ENCODE data around the gene TNFRSF13B.
"Not testable (repeated sequence)": the region's sequence is repeated elsewhere in the genome, so short reads cannot be mapped to it uniquely, and the experiment has no call there.

The TNFRSF13B gene

GRCh38 chr17:17001076-17001777 lies 29.3 kb upstream of the TNFRSF13B start:
- TF ChIP-seq, protein P1, sequence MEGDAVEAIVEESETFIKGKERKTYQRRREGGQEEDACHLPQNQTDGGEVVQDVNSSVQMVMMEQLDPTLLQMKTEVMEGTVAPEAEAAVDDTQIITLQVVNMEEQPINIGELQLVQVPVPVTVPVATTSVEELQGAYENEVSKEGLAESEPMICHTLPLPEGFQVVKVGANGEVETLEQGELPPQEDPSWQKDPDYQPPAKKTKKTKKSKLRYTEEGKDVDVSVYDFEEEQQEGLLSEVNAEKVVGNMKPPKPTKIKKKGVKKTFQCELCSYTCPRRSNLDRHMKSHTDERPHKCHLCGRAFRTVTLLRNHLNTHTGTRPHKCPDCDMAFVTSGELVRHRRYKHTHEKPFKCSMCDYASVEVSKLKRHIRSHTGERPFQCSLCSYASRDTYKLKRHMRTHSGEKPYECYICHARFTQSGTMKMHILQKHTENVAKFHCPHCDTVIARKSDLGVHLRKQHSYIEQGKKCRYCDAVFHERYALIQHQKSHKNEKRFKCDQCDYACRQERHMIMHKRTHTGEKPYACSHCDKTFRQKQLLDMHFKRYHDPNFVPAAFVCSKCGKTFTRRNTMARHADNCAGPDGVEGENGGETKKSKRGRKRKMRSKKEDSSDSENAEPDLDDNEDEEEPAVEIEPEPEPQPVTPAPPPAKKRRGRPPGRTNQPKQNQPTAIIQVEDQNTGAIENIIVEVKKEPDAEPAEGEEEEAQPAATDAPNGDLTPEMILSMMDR (IDR thresholded peaks at IDR 0.05; ENCODE audit: unreplicated experiment in 3 of 3) = no peak
- H3K36me3 Mint-ChIP-seq (ENCODE audit: low read depth) = no peaks in the 10 kb centered on the region
- no peak overlapping the region for H3K27ac Mint-ChIP-seq
- peaks cover 4% of the 10 kb centered on the region for H3K4me1 Mint-ChIP-seq
- no peak overlapping the region for H3K4me3 Mint-ChIP-seq
- peaks cover 32% of the 10 kb centered on the region for H3K27me3 Mint-ChIP-seq (ENCODE audit: low read depth)
- no peaks in the 10 kb centered on the region for H3K9me3 Mint-ChIP-seq

- no peak overlapping the region for H3K27ac Mint-ChIP-seq
- no peaks in the 10 kb centered on the region for H3K4me1 Mint-ChIP-seq
- no peaks in the 10 kb centered on the region for H3K36me3 Mint-ChIP-seq (ENCODE audit: low read depth)
- TF ChIP-seq, protein P1 (IDR thresholded peaks at IDR 0.05; ENCODE audit: unreplicated experiment in 3 of 3) = no peak
- H3K4me3 Mint-ChIP-seq = peak overlapping the region in 1 of 3 experiments; percentile 13
- no peaks in the 10 kb centered on the region for H3K9me3 Mint-ChIP-seq
- peaks cover 32% of the 10 kb centered on the region for H3K27me3 Mint-ChIP-seq (ENCODE audit: low read depth)
Measured at GRCh38 chr17:16999931-17000625, 28.2 kb upstream of the TNFRSF13B start.

- H3K4me1 Mint-ChIP-seq = no peaks in the 10 kb centered on the region
- H3K4me3 Mint-ChIP-seq = no peak overlapping the region
- no peak overlapping the region for H3K27ac Mint-ChIP-seq
- TF ChIP-seq, protein P1 (IDR thresholded peaks at IDR 0.05; ENCODE audit: unreplicated experiment in 3 of 3) = no peak
- no peaks in the 10 kb centered on the region for H3K36me3 Mint-ChIP-seq (ENCODE audit: low read depth)
- peaks cover 4% of the 10 kb centered on the region for H3K9me3 Mint-ChIP-seq
- peaks cover 24% of the 10 kb centered on the region for H3K27me3 Mint-ChIP-seq (ENCODE audit: low read depth)
Measured at GRCh38 chr17:16997514-16998429, 25.9 kb upstream of the TNFRSF13B start.

GRCh38 chr17:16996726-16997125 lies 24.8 kb upstream of the TNFRSF13B start:
- not testable (repeated sequence) for H3K36me3 Mint-ChIP-seq (ENCODE audit: low read depth); H3K9me3 Mint-ChIP-seq; H3K27ac Mint-ChIP-seq; H3K4me1 Mint-ChIP-seq; H3K4me3 Mint-ChIP-seq
- H3K27me3 Mint-ChIP-seq (ENCODE audit: low read depth) = peaks cover 25% of the 10 kb centered on the region

DNA sequence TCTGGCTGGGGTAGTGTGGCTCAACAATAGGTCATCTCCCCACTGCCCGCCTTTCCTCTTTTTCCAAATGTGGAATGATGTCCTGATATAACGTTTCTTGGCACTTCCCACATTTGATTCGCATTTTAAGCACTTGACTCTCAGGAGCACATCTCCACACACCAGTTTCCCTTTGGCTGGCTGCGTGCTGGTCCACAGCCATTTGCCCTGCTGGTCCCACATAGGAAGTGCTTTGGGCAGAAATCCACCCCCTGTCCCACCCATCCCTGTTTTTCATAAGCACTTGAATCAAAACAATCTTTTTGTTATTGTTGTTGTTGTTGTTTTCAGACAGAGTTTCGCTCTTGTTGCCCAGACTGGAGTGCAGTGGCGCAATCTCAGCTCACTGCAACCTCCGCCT lies 24.0 kb upstream of the TNFRSF13B start:
- Mint-ChIP-seq H3K9me3 (peaks cover 4% of the 10 kb centered on the region), H3K27me3 (ENCODE audit: low read depth) (peaks cover 24% of the 10 kb centered on the region), H3K27ac (no peak overlapping the region), H3K36me3 (ENCODE audit: low read depth) (no peaks in the 10 kb centered on the region), H3K4me1 (no peaks in the 10 kb centered on the region), H3K4me3 (no peak overlapping the region)
- TF ChIP-seq, protein P1 (IDR thresholded peaks at IDR 0.05; ENCODE audit: unreplicated experiment in 3 of 3) = no peak

- Mint-ChIP-seq H3K27me3 (ENCODE audit: low read depth) (peaks cover 17% of the 10 kb centered on the region), H3K4me1 (no peaks in the 10 kb centered on the region), H3K36me3 (ENCODE audit: low read depth) (no peaks in the 10 kb centered on the region), H3K4me3 (no peak overlapping the region), H3K9me3 (peaks cover 4% of the 10 kb centered on the region), H3K27ac (no peak overlapping the region)
- TF ChIP-seq, protein P1 (IDR thresholded peaks at IDR 0.05; ENCODE audit: unreplicated experiment in 3 of 3) = no peak
Measured at GRCh38 chr17:16994631-16995030, 22.7 kb upstream of the TNFRSF13B start.
